ENCODE results near the gene EHMT1.

The EHMT1 gene

DNA sequence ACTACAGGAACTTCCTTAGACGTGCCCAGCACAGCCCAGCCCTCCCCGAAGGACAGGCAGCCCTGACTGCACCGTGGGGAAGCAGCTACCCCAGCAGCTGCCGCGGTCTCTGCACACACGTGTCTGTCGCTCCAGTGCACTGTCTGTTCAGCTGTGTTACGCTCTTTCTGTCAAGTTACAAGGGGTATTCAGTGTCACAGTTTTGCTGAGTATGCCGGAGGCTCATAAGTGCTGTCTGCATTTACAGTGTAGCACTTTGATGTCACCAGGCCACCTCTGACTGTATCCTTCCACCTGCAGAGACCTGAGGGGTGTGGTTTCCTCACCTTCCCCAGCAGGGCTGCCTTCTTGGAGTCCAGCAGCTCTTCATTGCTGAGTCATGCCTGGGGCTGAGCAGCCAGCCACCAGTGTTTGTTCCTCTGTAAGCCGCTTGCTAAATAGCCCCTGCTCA is 126.8 kb downstream of the EHMT1 start:
- peak; percentile 3 for DNase-seq

DNA sequence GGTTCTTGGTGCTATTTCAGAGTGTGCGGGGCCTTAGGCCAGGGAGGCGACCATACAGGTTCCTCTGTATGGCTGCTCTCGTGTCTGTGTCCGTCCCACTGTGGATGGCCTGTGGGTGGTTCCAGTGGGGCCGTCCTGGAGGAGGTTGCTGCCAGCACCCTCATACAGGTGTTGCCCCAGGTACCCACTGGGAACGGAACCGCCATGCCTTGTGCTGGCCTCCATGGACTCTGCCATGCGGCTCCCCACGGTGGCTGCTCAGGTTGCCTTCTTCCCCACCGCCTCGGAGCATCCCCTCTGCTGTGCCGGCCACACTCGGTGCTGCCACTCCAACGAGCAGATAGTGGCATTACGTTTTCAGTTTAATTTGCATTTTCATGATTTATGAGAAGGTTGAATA is 129.5 kb downstream of the EHMT1 start:
- DNase-seq = no peak

GRCh38 chr9:137748741-137749140 is 129.9 kb downstream of the EHMT1 start:
- no peak for DNase-seq

DNA sequence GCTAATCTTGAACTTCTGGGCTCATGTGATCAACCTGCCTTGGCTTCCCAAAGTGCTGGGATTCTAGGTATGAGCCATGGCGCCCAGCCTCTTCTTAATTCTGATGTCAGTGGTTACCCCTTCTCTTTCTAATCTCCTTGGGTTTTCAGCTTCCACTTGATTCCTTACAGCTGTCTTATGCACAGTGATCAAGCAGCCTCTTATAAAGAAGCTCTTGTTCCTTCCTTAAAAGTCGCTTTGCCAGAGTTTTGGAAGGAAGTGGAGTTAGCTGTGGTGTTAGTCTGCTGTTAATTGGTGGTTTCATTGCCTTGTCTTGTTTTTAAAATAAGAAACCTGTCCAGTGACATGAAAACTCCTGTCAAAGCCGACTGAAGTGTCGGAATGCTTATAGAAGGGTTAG is 130.7 kb downstream of the EHMT1 start:
- DNase-seq = no peak

GRCh38 chr9:137750007-137750406 is 131.2 kb downstream of the EHMT1 start:
- no peak for DNase-seq

DNA sequence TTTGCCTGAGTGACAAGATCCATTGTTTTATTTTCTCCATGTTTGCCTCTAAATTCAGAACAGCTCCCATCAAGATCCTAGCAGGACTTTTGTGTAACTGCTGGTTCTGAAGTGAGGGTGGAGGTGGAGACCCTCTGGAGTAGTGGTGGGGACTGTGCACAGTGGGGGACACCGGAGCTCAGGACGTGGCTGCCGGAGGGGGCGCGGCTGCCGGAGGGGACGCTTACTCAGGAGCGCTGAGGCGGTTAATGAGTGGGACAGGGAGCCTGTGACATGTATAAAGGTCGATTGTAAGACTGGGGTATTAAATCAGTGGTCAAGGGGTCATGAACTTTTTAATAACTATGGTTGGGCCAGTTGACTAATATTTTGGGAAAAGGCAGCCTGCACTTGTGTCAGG is 131.8 kb downstream of the EHMT1 start:
- DNase-seq = no peak

- no peak for DNase-seq
Measured at GRCh38 chr9:137751616-137752015, 132.8 kb downstream of the EHMT1 start.

GRCh38 chr9:137752426-137752825 is 133.6 kb downstream of the EHMT1 start:
- no peak for DNase-seq

DNA sequence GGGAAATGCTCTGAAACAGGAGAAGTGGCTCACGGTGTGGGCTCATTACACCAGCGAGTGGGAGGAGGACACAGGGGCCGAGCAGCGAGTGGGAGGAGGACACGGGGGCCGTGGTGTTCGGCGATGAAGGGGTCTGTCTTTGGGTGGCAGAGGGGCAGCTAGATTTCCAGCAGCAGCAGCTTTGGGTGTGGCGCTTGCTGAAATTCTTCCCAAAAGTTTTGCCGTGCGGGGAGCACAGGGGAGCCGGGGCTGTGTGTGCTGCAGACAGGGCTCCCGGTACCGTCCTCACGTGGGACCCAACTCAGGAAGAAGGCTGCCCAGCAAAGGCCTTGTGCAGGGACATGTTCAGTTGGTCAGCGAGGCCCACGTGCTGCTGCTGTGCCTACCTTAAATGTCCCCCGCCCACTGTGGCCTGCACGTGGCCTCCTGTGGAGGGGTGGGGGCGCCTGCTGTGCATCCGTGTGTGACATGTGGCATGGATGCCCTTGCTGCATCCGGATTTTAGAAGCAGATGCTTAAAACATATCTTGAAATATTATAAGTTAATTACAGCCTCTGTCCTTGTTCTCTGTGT is 134.5 kb downstream of the EHMT1 start:
- DNase-seq = no peak

- DNase-seq = no peak
Measured at GRCh38 chr9:137755261-137755927, 136.6 kb downstream of the EHMT1 start.

DNA sequence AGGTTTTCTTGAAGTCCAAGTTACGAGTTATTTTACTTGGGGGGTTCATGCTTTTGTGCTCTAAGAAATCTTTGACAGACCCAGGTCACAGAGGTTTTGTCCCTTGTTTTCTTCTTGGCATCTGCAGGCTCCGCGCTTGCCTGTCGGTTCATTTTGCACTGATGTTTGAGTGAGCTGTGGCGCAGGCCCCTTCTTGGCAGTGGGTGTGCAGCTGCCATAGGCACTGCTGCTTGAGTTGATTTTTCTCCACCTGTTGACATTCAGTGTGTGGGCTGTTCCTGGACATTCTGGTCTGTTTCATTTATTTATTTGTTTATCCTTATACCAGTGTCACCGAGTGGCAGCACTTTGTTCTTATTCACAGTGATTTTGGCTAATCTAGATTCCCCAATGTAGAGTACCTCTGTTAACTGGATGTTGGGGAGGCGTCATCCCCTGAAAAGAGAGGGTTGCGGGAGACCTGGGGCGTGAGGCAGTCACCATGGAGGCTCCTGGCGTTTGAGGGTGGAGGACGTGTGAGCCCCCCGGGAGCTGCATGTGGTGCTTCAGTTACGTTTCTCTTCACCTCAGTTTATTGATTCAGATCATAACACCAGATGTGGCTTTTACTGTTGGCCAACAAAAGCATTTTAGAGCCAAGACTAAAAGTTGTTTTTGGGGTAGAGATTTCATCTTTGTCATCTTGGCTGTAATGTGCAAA is 137.4 kb downstream of the EHMT1 start:
- no peak for DNase-seq

GRCh38 chr9:137757139-137757538 is 138.3 kb downstream of the EHMT1 start:
- DNase-seq = no peak

- no peak for DNase-seq
Measured at GRCh38 chr9:137757613-137758029, 138.8 kb downstream of the EHMT1 start.

GRCh38 chr9:137758067-137758466 is 139.3 kb downstream of the EHMT1 start:
- DNase-seq = no peak

DNA sequence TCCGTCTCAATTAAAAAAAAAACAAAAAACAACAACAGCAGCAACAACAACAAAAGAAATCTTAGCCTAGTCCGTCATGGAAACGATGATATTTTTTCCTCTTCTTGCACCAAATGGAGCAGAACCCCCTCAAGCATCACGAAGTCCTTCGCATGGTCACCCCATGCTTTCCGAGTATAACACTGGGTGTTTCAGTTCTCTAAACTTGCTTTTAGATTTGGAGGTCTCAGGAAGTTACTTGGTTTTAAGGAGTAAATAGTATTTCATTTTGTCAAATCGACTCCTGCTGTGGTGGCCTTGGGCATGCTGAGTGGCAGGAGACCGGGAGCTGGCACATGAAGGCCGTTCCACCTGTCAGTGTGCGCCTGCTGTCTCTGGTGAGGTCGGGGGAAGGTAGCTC is 140.3 kb downstream of the EHMT1 start:
- no peak for DNase-seq

DNA sequence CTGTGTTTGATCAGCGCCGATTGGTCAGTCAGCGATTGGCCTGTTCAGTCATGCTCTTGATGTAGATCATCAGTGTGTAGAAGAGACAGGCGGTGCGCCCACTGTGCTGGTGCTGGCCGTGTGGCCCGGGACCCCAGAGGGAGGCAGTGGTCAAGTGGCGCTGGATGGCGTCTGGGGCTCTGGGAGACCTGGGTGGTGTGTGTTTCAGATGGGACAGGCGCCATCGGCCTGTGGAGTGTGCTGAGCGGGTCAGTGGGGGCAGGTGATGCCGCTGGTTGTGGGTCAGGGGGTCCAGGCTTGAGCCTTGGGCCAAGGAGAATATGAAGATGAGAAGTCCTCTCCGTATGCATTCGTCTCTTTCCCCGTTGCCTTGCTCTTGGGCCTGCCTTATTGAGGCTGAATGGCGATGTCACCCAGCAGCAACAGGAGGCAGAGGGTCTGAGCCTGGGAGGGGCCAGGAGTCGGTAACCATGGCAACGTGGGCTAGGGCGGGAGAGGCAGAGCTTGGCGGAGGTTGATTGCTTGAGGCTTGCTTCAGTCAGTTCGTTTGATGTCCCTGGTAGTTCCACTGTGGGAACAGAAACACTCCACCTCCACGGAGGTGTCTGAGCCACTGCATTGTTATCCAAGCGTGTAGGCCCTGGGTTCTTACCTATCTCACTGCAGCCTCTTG is 141.0 kb downstream of the EHMT1 start:
- no peak for DNase-seq

- no peak for DNase-seq
Measured at GRCh38 chr9:137760426-137760825, 141.6 kb downstream of the EHMT1 start.

GRCh38 chr9:137761032-137761431 is 142.2 kb downstream of the EHMT1 start:
- peak; percentile 16 for DNase-seq

- DNase-seq = no peak
Measured at GRCh38 chr9:137761793-137762192, 143.0 kb downstream of the EHMT1 start.

- DNase-seq = no peak
Measured at GRCh38 chr9:137762414-137763061, 143.7 kb downstream of the EHMT1 start.

GRCh38 chr9:137763271-137763955 is 144.6 kb downstream of the EHMT1 start:
- DNase-seq = no peak

- DNase-seq = no peak
Measured at GRCh38 chr9:137764171-137764671, 145.4 kb downstream of the EHMT1 start.

Measured in suppressor macrophage treated with lipopolysaccharide for 4 hours (primary cell).